C4-2B (cell line): ENCODE data around the gene EHBP1L1.

Experiments
- ZFX ChIP-seq: fragments of 450-650 bp; IDR thresholded peaks from 2 replicates; pipeline ENCODE4 v1.6.1; 2017
- TF ChIP-seq, protein P1 (sequence below): fragments of 450-650 bp; conservative IDR thresholded peaks from 2 replicates; pipeline ENCODE4 v1.5.1; 2017; ENCODE audit warnings: mild to moderate bottlenecking

DNA sequence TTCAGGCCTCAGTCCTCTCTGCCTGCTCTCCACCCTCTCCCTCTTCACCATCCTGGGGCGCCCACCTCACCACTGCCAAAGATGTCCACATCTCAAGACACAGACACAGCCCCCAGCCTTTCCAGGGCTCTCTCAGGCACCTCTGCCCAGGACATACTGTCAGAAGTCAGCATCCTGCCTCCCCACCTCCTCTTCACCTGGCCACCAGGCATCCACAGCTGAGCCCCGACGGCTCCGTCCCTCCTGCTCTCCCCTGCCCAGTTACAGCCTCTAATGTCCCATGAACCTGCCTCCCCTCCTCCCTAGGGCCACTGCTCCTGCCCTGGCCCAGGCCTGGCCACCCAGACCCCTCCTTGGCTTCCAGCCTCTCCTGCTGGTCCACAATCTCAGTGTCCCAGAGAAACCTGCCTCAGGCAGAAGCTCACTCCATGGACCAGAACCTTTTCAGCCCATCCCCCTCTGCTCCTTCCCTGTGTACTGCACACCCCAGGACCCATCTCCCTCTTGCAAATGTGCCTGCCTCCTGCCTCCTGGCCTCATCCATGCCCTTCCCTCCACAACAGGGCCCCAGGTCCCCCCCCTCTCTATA lies 20.9 kb upstream of the EHBP1L1 start:
- TF ChIP-seq, protein P1, sequence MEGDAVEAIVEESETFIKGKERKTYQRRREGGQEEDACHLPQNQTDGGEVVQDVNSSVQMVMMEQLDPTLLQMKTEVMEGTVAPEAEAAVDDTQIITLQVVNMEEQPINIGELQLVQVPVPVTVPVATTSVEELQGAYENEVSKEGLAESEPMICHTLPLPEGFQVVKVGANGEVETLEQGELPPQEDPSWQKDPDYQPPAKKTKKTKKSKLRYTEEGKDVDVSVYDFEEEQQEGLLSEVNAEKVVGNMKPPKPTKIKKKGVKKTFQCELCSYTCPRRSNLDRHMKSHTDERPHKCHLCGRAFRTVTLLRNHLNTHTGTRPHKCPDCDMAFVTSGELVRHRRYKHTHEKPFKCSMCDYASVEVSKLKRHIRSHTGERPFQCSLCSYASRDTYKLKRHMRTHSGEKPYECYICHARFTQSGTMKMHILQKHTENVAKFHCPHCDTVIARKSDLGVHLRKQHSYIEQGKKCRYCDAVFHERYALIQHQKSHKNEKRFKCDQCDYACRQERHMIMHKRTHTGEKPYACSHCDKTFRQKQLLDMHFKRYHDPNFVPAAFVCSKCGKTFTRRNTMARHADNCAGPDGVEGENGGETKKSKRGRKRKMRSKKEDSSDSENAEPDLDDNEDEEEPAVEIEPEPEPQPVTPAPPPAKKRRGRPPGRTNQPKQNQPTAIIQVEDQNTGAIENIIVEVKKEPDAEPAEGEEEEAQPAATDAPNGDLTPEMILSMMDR = no peak
- TF ChIP-seq ZFX = no peak
